Adrenal gland (tissue), 5 donors: Measurements from ENCODE around the gene CEBPZ.

Experiments
- CTCF ChIP-seq, 6 experiments: fragments of 450-650 bp in 4 of 6; fragments of 200-600 bp in 2 of 6; sonication (generic) in 1 of 6; IDR thresholded peaks; 1 replicate in 5 of 6; 2 replicates in 1 of 6; pipeline versions ENCODE4 v1.5.1 to v1.8.0; 2016 to 2021; ENCODE audit warnings: antibody characterized with exemption in 6 of 6, mild to moderate bottlenecking in 2 of 6, moderate library complexity in 1 of 6
- POLR2A ChIP-seq, 2 donors: fragments of 450-650 bp; IDR thresholded peaks; one replicate each; pipeline ENCODE4 v1.6.1; 2017; ENCODE audit warnings: antibody characterized with exemption in 2 of 2, mild to moderate bottlenecking in 2 of 2, moderate library complexity in 1 of 2
- donor health status: DM: no; HTN: no; CAD: no.

- TF ChIP-seq CTCF (IDR thresholded peaks at IDR 0.05): no peak
- TF ChIP-seq POLR2A (IDR thresholded peaks at IDR 0.05): no peak
Measured at GRCh38 chr2:37181726-37182684, 49.4 kb downstream of the CEBPZ start.
